Peyer's patch (tissue), 4 donors: ENCODE measurements around the gene PRR33.

Experiments used
- POLR2A ChIP-seq, 2 donors: fragments of 450-650 bp; IDR thresholded peaks; one replicate each; pipeline ENCODE4 v1.5.1; 2017; ENCODE audit warnings: antibody characterized with exemption in 2 of 2, mild to moderate bottlenecking in 2 of 2, moderate library complexity in 2 of 2
- TF ChIP-seq, protein P1 (sequence below), 6 experiments: fragments of 450-650 bp in 4 of 6; fragments of 200-600 bp in 2 of 6; sonication (generic) in 1 of 6; IDR thresholded peaks; one replicate each; pipeline ENCODE4 v1.5.1; 2017 to 2019; ENCODE audit warnings: antibody characterized with exemption in 6 of 6, mild to moderate bottlenecking in 3 of 6, moderate library complexity in 1 of 6

GRCh38 chr11:1913271-1914060 is 21.8 kb upstream of the PRR33 start:
- no peak for TF ChIP-seq POLR2A (IDR thresholded peaks at IDR 0.05)
- TF ChIP-seq, protein P1, sequence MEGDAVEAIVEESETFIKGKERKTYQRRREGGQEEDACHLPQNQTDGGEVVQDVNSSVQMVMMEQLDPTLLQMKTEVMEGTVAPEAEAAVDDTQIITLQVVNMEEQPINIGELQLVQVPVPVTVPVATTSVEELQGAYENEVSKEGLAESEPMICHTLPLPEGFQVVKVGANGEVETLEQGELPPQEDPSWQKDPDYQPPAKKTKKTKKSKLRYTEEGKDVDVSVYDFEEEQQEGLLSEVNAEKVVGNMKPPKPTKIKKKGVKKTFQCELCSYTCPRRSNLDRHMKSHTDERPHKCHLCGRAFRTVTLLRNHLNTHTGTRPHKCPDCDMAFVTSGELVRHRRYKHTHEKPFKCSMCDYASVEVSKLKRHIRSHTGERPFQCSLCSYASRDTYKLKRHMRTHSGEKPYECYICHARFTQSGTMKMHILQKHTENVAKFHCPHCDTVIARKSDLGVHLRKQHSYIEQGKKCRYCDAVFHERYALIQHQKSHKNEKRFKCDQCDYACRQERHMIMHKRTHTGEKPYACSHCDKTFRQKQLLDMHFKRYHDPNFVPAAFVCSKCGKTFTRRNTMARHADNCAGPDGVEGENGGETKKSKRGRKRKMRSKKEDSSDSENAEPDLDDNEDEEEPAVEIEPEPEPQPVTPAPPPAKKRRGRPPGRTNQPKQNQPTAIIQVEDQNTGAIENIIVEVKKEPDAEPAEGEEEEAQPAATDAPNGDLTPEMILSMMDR (IDR thresholded peaks at IDR 0.05): no peak
